Right lobe of liver (tissue), 6 donors: Measurements from ENCODE around the gene CCNH. TPM values are rescaled to one million over a fixed set of nuclear protein-coding genes. Genes with fewer than 3 reads are reported as not detected.

ENCODE experiments used
- ATAC-seq, 4 donors: fragments of 200-7000 bp; cut with Tn5 transposase; one replicate each; pipeline ENCODE4 v1.9.1; 2020; ENCODE audit warnings: mild to moderate bottlenecking in 4 of 4, moderate library complexity in 4 of 4
- DNase-seq, 3 donors: peaks; one replicate each; pipeline ENCODE4 v3.0.0-alpha.2; 2020
- H3K27ac ChIP-seq, 3 donors: fragments of 200-600 bp; one replicate each; pipeline ENCODE4 v1.8.0; 2022
- H3K27me3 ChIP-seq, 2 donors: fragments of 200-600 bp; one replicate each; pipeline ENCODE4 v1.8.0; 2022
- H3K36me3 ChIP-seq, 4 donors: fragments of 200-600 bp; sonication (generic) in 1 of 4; one replicate each; pipeline versions ENCODE4 v1.5.1 to v1.8.0; 2017 to 2022; ENCODE audit warnings: control low read depth in 1 of 4
- H3K4me1 ChIP-seq, 4 donors: fragments of 200-600 bp; sonication (generic) in 1 of 4; one replicate each; pipeline versions ENCODE4 v1.5.1 to v1.8.0; 2017 to 2022; ENCODE audit warnings: control low read depth in 1 of 4
- H3K4me3 ChIP-seq, 3 donors: fragments of 200-600 bp; one replicate each; pipeline ENCODE4 v1.8.0; 2022
- H3K9me3 ChIP-seq, 4 donors: fragments of 200-600 bp; sonication (generic) in 1 of 4; one replicate each; pipeline versions ENCODE4 v1.5.1 to v1.8.0; 2017 to 2022; ENCODE audit warnings: control low read depth in 1 of 4
- POLR2A ChIP-seq: fragments of 450-650 bp; IDR thresholded peaks from one replicate; pipeline ENCODE4 v1.6.1; 2017; ENCODE audit warnings: antibody characterized with exemption, mild to moderate bottlenecking
- WGBS: methylation state at CpG from one replicate; pipeline ENCODE4 v1.1.6; 2018; ENCODE audit warnings: low coverage, low lambda C conversion rate; ENCODE audit not compliant: insufficient coverage; ENCODE audit errors: missing lambda C conversion rate; 5-methylcytosine and 5-hydroxymethylcytosine counted together
- intact Hi-C, 2 donors: fragments of 100-400 bp; cut with DNase I; formaldehyde crosslinking; loops; one replicate each; pipeline versions ENCODE4 v1.11.2 to v1.14.1; 2022
- total RNA-seq, 6 experiments: library from RNA; depleted of rRNA in 2 of 6; stranded (reverse); fragments of >200 nt in 2 of 6; fragmentation: NEBNext Ultra II Directional in 3 of 6; extraction: Animal tissue kit (Norgen Biotek cat#: 25700) in 3 of 6; gene quantifications; one replicate each; pipeline versions ENCODE4 v1.1.0 to v1.2.4, GENCODE V29; 2016 to 2023
- TF ChIP-seq, protein P1 (sequence below), 4 donors: fragments of 200-600 bp in 3 of 4; fragments of 450-650 bp in 1 of 4; IDR thresholded peaks; one replicate each; pipeline versions ENCODE4 v1.5.1 to v1.8.0; 2016 to 2022; ENCODE audit warnings: antibody characterized with exemption in 4 of 4, mild to moderate bottlenecking in 2 of 4
- donor health status: DM: no; HTN: yes; CAD: no.
- donor health status: DM: no; HTN: no; CAD: no.
- donor health status: DM: no; HTN: no; CAD: no.
- donor health status: DM: no; HTN: yes; CAD: no.
- donor health status: DM: no; HTN: yes; CAD: no.

CCNH gene
- total RNA-seq, 6 experiments from 2014 or later = 18.0 to 65.0 (median 19.3) TPM

- DNase-seq = no peak
- no peaks in the 10 kb centered on the region for H3K9me3 ChIP-seq
Measured at GRCh38 chr5:87433945-87434344, 21.2 kb upstream of the CCNH start.

DNA sequence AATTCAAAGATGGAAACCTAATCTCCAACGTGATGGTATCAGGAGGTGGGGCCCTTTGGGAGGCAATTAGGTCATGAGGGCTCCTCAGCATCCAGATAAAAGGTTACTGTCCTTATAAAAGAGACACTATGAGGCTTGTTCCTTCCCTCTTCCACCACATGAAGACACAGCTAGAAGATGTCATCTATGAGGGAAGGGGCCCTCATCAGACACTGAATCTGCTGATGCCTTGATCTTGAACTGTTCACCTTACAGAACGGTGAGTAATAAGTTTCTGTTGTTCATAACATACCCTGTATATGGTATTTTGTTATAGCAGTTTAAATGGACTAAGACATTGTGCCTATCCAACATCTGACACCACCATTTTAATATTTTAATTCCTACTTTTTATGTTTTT is 19.7 kb upstream of the CCNH start:
- no peaks in the 10 kb centered on the region for H3K36me3 ChIP-seq
- no peak for DNase-seq
- ATAC-seq = no peak
- no peak overlapping the region for H3K27ac ChIP-seq
- no peaks in the 10 kb centered on the region for H3K4me1 ChIP-seq
- WGBS = 29% methylated on average over 2 of the region's 2 CpGs
- TF ChIP-seq, protein P1, sequence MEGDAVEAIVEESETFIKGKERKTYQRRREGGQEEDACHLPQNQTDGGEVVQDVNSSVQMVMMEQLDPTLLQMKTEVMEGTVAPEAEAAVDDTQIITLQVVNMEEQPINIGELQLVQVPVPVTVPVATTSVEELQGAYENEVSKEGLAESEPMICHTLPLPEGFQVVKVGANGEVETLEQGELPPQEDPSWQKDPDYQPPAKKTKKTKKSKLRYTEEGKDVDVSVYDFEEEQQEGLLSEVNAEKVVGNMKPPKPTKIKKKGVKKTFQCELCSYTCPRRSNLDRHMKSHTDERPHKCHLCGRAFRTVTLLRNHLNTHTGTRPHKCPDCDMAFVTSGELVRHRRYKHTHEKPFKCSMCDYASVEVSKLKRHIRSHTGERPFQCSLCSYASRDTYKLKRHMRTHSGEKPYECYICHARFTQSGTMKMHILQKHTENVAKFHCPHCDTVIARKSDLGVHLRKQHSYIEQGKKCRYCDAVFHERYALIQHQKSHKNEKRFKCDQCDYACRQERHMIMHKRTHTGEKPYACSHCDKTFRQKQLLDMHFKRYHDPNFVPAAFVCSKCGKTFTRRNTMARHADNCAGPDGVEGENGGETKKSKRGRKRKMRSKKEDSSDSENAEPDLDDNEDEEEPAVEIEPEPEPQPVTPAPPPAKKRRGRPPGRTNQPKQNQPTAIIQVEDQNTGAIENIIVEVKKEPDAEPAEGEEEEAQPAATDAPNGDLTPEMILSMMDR (IDR thresholded peaks at IDR 0.05) = no peak
- no peak for TF ChIP-seq POLR2A
- intact Hi-C loops = no loop called here
- no peaks in the 10 kb centered on the region for H3K9me3 ChIP-seq
- no peak overlapping the region for H3K4me3 ChIP-seq
- H3K27me3 ChIP-seq = no peaks in the 10 kb centered on the region

More at GRCh38 chr5:87433945-87434344, 21.2 kb upstream of the CCNH start:
- intact Hi-C loops = no loop called here
- H3K36me3 ChIP-seq = no peaks in the 10 kb centered on the region
- no peak overlapping the region for H3K4me3 ChIP-seq
- ATAC-seq = no peak
- no peaks in the 10 kb centered on the region for H3K27me3 ChIP-seq
- no peaks in the 10 kb centered on the region for H3K4me1 ChIP-seq
- TF ChIP-seq, protein P1 (IDR thresholded peaks at IDR 0.05) = no peak
- no peak for TF ChIP-seq POLR2A
- H3K27ac ChIP-seq = no peak overlapping the region
- WGBS = 62% methylated on average over 1 of the region's 1 CpG

DNA sequence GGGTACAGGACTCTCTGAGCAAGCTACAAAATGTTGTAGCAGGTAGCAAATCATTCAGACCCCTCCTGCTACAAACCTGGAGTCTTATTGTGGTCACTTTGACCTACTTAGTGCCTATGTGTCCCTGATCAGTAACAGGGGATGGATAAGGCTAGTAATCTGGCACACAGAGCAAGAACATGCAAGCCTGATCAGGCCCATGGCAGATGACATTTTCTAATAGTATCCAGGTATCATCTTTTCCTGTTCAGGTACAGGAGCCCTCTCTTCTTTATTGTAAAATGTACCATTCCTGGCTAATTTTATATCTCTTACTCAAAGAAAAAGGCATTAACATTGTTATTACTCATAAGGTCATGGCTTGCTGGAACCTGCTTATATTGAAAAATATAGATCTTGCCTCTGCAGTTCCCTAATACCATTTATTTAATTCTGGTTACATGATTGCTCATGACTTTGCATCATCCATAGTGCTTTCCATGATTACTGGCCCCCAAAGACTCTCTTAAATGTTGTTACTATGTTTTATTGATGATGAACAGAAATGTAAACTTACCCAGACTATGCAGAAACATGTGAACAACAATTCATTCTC is 18.2 kb upstream of the CCNH start:
- intact Hi-C loops = no loop called here
- H3K36me3 ChIP-seq = no peaks in the 10 kb centered on the region
- TF ChIP-seq POLR2A = no peak
- TF ChIP-seq, protein P1 (IDR thresholded peaks at IDR 0.05) = no peak
- no peaks in the 10 kb centered on the region for H3K27me3 ChIP-seq
- no peak for ATAC-seq
- H3K27ac ChIP-seq = no peak overlapping the region
- no peak for DNase-seq
- no peak overlapping the region for H3K4me3 ChIP-seq
- H3K9me3 ChIP-seq = no peaks in the 10 kb centered on the region
- H3K4me1 ChIP-seq = no peaks in the 10 kb centered on the region

DNA sequence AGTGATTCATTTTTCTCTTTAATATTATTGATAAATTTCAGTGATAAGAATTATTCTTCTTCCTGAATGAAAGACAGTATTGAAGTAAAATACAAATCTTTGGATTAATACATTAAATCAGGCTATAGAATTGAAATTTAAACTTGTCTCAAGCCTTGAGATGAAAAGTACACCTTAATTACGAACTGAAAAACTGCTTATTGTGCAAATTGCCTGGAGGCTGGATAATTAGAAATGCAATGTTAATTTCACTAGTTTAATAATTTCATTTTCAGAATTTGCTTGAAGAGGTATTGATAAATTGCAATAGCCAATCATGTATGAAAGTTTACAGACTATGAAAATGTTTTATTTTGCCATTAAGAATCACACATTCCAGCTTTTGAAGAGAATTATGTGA is 11.0 kb upstream of the CCNH start:
- 67% methylated on average over 1 of the region's 1 CpG for WGBS

More for the DNA sequence above, 11.0 kb upstream of the CCNH start:
- Histone ChIP-seq H3K27ac (no peak overlapping the region), H3K4me1 (no peaks in the 10 kb centered on the region), H3K4me3 (no peak overlapping the region), H3K36me3 (no peaks in the 10 kb centered on the region), H3K27me3 (no peaks in the 10 kb centered on the region), H3K9me3 (no peaks in the 10 kb centered on the region)
- intact Hi-C loops = no loop called here
- ATAC-seq (no peak), DNase-seq (no peak)
- TF ChIP-seq POLR2A = no peak
- TF ChIP-seq, protein P1 (IDR thresholded peaks at IDR 0.05) = no peak
